Cardiac fibroblast (primary cell): Measurements from ENCODE around the gene CNTNAP2.

Source experiments
- DNase-seq, 2 donors: peaks; one replicate each; pipeline versions ENCODE4 v3.0.0 to v3.0.0-alpha.2; 2010; ENCODE audit warnings: low read depth in 2 of 2
- H3K4me3 ChIP-seq, 2 donors: replicated peaks in 1 of 2; 1 replicate in 1 of 2; 2 replicates in 1 of 2; pipeline ENCODE4 v1.5.1; 2011; ENCODE audit warnings: low read depth in 2 of 2, low read length in 2 of 2, mild to moderate bottlenecking in 2 of 2, moderate library complexity in 1 of 2
- TF ChIP-seq, protein P1 (sequence below): IDR thresholded peaks from one replicate; pipeline ENCODE4 v1.5.1; 2011; ENCODE audit warnings: low read depth, mild to moderate bottlenecking, low read length, inconsistent platforms

CNTNAP2 gene

GRCh38 chr7:146740039-146740438 lies 623.4 kb downstream of the CNTNAP2 start:
- no peak overlapping the region for H3K4me3 ChIP-seq
- TF ChIP-seq, protein P1, sequence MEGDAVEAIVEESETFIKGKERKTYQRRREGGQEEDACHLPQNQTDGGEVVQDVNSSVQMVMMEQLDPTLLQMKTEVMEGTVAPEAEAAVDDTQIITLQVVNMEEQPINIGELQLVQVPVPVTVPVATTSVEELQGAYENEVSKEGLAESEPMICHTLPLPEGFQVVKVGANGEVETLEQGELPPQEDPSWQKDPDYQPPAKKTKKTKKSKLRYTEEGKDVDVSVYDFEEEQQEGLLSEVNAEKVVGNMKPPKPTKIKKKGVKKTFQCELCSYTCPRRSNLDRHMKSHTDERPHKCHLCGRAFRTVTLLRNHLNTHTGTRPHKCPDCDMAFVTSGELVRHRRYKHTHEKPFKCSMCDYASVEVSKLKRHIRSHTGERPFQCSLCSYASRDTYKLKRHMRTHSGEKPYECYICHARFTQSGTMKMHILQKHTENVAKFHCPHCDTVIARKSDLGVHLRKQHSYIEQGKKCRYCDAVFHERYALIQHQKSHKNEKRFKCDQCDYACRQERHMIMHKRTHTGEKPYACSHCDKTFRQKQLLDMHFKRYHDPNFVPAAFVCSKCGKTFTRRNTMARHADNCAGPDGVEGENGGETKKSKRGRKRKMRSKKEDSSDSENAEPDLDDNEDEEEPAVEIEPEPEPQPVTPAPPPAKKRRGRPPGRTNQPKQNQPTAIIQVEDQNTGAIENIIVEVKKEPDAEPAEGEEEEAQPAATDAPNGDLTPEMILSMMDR: no peak
- DNase-seq: no peak

DNA sequence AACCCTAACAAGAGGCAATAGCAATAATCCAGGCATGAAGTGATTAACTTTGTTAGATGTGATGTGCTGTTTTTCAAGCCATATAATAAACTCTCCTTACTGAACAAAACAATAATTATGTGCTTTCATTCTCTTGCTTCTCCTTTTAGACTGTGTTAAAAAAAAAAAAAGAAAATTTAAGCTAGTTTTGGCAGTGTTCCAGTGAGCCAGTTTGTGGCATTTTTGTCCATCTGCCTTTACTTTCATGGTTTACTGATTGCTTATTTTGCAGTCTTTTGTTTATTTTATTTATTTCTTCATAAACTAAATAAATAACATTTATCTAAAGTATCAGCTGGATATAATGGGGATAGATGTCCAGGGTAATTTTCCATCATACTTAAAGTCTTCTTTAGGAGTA lies 625.3 kb downstream of the CNTNAP2 start:
- TF ChIP-seq, protein P1: no peak
- H3K4me3 ChIP-seq: no peak overlapping the region
- DNase-seq: no peak

DNA sequence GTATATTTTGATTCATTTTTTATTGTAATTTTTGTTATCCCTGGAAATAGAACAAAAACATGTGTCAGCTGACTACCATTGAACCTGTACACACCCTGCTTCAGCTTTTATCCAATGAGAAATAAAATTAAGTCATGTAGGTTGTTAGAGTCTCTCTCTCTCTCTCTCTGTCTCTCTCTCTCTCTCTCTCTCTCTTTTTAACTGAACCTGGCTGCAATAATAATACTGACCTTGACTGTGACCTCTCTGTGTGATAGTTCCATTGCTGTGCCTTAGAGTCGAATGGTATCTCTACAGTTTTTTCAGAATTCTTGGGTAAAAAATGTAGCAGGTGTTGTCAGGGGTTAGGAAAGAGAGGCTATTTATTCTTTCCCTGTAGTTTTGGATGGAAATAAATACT lies 637.8 kb downstream of the CNTNAP2 start:
- TF ChIP-seq, protein P1: no peak
- DNase-seq: no peak
- H3K4me3 ChIP-seq: no peak overlapping the region

GRCh38 chr7:146755585-146755984 lies 639.0 kb downstream of the CNTNAP2 start:
- H3K4me3 ChIP-seq: no peak overlapping the region
- TF ChIP-seq, protein P1: no peak
- no peak for DNase-seq

GRCh38 chr7:146764458-146764857 lies 647.9 kb downstream of the CNTNAP2 start:
- no peak overlapping the region for H3K4me3 ChIP-seq
- TF ChIP-seq, protein P1: no peak
- DNase-seq: no peak

GRCh38 chr7:146768957-146769356 lies 652.4 kb downstream of the CNTNAP2 start:
- H3K4me3 ChIP-seq: no peak overlapping the region
- TF ChIP-seq, protein P1: no peak
- DNase-seq: no peak

GRCh38 chr7:146772601-146773000 lies 656.0 kb downstream of the CNTNAP2 start:
- no peak overlapping the region for H3K4me3 ChIP-seq
- TF ChIP-seq, protein P1: no peak
- no peak for DNase-seq
